GM19455 (cell line): ENCODE data around the gene RASSF1.

ENCODE experiments used
- ATAC-seq: cut with Tn5 transposase; IDR thresholded peaks from one replicate; pipeline ENCODE4 v1.9.1; 2021; ENCODE audit not compliant: unreplicated experiment

The RASSF1 gene

GRCh38 chr3:50340448-50341329 lies at the start of gene RASSF1:
Gene RASSF1 (minus strand): TSS chr3:50340836. CDS start chr3:50340805, 31 bp downstream.
- no peak for ATAC-seq

- no peak for ATAC-seq
Observed at GRCh38 chr3:50389414-50389767, 48.8 kb upstream of the RASSF1 start.

GRCh38 chr3:50388720-50389413 lies 48.2 kb upstream of the RASSF1 start:
- no peak for ATAC-seq

- ATAC-seq, result no peak
Observed at GRCh38 chr3:50388016-50388719, 47.5 kb upstream of the RASSF1 start.

- ATAC-seq, result no peak
Observed at GRCh38 chr3:50385754-50386153, 45.1 kb upstream of the RASSF1 start.

- ATAC-seq, result no peak
Observed at GRCh38 chr3:50383750-50384149, 43.1 kb upstream of the RASSF1 start.

GRCh38 chr3:50382722-50383121 lies 42.1 kb upstream of the RASSF1 start:
- ATAC-seq, result no peak

- ATAC-seq, result no peak
Observed at GRCh38 chr3:50381383-50381782, 40.7 kb upstream of the RASSF1 start.

- no peak for ATAC-seq
Observed at GRCh38 chr3:50380405-50381085, 39.9 kb upstream of the RASSF1 start.

GRCh38 chr3:50378757-50379156 lies 38.1 kb upstream of the RASSF1 start:
- no peak for ATAC-seq

- ATAC-seq, result no peak
Observed at GRCh38 chr3:50378024-50378423, 37.4 kb upstream of the RASSF1 start.

GRCh38 chr3:50375258-50375931 lies 34.8 kb upstream of the RASSF1 start:
- no peak for ATAC-seq

GRCh38 chr3:50374363-50375257 lies 34.0 kb upstream of the RASSF1 start:
- ATAC-seq, result no peak

GRCh38 chr3:50373146-50374051 lies 32.8 kb upstream of the RASSF1 start:
- ATAC-seq, result no peak

GRCh38 chr3:50372349-50372748 lies 31.7 kb upstream of the RASSF1 start:
- no peak for ATAC-seq

- no peak for ATAC-seq
Observed at GRCh38 chr3:50371133-50371685, 30.6 kb upstream of the RASSF1 start.

- ATAC-seq, result no peak
Observed at GRCh38 chr3:50370594-50370993, 30.0 kb upstream of the RASSF1 start.

GRCh38 chr3:50369012-50369670 lies 28.5 kb upstream of the RASSF1 start:
- ATAC-seq, result no peak
